ENCODE data around the gene FBXL22. TPM values are rescaled to one million over a fixed set of nuclear protein-coding genes. Genes with fewer than 3 reads are reported as not detected.

FBXL22 gene
- polyA plus RNA-seq, 5 donors: 1.8 to 6.6 (median 2.4) TPM

DNA sequence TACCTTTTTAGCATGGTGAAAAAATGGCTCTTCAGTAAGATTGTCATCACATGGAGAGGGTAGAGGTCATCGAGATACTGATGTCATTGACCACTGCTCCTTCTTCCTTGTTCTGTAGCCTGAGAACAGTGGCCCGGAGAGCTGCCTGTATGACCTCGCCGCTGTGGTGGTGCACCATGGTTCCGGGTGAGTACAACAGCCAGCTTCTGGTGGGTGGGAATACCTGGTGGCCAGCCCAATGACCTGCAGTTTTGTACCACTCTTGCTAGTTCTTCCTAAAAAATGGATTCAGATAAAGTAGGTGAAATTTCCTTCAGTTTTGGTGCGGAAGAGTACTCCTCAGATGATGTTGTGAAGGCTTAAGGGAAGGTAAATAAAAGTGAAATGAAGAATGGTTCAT lies 8.4 kb upstream of the FBXL22 start:
- DNase-seq: no peak

DNA sequence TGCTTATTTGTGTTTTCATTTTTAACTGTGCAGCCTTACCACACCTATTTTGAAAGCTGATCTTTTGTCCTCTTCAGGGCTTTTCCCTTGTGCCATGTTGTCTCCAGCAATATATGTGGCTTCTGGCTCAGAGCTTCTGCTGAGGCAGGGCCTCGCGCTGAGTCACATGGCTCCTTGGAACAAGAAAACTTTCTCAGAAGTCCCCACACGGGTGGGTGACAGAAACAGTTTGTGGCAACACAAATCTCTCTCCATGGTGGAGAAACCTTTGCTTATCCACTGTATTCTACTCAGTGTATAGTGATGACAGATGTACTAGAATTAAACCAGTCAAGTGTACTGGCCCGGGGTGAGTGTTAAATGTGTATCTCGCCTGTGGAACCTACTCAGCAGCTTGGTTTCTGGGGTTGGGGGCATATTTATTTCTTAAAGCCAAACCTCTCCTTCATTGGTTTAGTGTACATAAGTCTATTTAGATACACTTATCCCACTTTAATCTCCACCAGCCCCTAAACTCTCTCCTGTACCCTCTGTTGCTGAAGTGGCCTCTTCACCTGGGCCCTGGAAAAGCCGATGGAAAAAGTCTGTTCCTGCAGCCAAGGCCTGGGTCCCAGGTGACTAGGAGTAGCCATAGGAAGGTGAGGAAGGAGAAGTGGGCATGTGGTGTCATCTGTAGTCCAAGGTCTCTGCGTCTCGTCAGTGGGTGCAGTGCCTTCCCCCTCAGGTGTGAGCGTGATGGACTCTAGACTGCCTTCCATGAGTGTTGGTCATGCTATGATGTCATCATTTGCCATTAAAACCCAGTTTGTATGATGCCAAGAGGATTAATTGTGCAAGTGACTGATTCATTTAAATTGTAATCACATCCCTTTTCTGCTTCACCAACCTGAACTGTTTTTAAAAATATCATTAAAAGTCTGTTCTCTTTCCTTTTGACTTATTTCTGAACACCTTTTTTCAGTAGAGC lies 3.2 kb upstream of the FBXL22 start:
- DNase-seq: no peak

DNA sequence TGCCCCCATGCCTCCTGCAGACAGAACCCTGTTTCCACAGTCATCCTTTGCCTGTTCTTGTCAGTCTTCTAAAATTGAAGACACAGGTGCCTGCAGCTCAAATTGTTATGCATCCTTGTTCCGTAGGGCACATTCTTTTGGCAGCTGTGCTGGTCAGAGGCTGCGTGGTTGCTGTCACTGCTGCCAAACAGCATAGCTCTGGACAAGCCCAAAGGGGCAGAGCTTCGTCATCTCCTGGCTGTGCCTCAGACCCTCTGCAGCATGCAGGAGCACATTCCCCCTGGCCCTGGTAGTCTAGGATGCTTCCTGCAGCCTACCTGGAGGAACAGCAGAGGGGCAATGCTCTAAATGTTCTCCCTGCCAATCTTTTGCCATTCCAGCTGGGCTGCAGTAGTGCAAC lies 2.1 kb upstream of the FBXL22 start:
- no peak for DNase-seq

DNA sequence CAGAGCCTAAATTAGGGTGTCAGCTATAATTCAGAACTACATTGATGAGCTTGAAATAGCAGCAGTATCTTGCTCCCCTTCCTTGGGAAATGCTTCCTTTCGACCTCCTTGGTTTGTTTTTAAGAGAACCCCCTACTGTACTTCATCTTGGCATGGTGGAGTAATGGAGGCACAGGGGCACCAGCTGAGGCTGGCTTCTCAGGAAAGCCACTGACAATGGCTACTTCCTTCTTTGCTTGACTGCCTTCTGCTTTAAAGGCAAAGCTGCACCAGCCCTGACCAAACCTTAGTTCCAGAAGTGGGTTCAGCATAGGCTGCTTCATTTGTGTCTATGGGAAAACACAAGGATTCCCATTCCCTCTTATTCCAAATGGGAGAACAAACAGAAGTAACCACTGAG lies 1.5 kb upstream of the FBXL22 start:
- DNase-seq: no peak

DNA sequence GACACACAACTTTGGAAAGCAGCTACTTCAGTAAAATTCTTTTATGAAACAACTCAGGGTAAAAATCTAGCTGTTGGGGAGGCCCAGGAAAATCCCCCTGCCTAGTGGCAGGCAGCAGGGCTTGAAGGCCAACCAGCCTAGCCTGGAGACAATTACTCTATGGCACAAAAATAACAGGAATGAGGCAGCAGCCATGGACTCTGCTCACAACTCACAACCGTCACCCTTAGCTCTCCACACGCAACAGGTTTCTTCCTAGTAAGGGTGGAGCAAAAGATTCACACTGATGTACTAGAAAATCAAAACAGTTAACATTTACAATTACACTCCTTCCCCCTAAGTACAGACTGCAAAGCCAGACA lies 530 bp upstream of the FBXL22 start:
- DNase-seq: no peak

DNA sequence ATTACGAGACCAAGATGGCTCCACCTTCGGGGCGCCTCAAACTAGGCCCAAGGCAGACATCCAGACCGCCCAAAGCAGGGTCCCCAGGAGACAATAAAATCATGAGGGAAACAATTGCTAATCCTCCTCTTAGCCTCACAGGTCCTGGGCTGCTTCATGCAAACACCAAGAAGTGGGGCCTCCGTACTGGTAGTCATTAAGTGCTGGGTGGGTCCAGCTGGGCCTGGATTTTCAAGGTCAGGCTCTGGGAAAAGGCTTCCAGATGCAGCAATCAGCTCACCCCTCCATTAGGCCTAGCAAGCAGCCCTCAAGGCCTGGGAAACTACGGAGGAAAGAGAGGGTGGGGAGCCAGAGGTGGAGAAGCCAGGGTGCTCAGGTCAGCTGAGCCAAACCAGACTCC lies 634 bp downstream of the FBXL22 start:
- no peak for DNase-seq

DNA sequence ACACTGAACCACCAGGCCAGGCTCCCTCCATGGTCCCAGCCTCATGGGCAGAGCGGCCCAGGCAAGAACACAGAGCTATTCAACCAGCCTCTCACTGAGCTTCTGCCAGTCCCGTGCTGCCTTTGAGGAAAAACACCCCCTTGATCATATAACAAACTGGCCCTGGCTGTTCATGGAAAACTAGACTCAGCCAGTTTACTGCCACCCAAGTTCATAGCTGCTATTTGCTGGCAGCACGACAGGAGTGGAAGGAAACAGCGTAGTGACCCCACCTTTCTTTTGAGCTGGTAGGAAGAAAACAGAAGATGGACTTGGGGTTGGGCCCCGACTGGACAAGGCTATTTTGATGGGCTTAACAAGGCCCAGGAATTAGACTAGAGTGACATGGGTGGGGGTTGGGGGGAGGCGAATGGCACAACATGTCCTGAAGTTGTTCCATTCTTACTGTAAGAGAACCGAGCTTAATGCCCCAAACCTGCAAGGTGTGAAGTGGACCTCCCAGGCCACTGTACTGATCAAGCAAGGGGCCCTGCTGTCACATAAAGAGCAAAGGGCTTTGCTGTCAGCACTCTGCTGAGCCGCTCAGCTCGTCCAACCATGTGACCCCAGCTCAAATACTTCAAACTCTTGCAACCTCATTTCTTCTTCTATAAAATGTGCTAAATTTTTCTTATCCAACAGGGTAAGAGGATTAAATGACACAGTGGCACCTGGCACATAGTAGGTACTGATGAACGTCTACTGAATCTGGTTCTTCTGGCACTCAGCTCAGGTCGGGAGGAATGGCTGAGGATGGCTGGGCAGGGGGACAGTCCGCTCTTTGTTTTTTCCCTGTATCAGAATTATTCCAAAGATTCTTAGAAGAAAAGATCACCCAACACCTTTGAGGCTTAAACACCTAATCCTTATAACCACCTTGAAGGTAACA lies 1.6 kb downstream of the FBXL22 start:
- no peak for DNase-seq

DNA sequence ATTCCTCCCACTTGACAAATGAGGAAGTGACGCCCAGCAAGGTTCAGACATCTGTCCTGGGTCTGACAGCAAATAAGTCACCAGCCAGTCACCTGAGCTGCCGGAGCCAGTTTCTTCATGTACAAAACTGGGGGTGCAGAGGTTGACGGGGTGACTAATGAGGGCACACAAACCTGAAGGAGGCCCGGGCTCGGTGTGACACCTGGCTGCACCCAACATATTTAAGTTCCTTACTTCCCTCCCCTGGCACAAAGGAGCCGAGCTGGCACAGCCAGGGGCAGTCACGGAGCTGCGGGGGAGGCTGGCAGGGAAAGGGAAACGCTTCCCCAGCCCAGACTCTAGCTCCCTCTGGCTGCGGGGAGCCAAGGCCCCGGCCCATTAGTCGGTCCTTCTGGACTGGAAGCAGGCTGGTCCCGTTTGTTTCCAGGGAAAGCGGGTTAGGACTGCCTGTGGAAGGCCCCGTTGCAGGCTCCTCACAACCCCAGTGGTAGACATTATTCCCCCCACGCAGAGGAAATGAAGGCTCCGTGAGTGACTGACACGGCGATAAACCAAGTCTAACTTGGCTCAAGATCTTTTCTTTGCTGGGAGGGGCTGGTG lies 2.3 kb downstream of the FBXL22 start:
- no peak for DNase-seq

DNA sequence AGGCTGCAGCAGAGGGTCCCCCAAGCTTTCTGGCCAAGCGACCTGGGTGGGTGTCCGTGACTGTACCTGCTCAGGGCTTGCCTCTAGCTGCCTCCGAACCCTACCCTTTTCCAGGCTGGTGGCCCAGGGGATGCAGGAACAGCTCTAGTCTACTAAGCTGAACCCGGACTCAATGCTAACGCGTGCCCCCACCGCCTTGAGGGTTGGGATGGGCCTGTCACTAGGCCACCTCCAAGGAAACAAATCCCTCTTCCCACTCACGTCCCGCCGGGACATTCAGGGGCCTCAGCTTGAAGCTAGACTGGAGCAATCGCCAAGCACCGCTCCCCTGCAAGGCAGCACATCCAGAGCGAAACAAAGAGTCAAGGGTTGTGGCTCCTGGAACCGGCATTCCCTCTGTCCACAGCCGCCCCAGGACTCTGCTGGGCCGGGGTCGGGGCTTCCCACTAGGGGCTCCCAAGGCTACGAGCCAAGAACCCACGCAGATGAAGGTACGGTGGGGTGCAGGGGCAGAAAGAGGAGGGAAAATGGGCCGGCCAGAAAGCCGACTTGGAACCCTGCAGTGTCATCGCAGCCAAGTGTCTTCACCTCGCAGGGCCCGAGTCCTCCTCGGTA lies 2.9 kb downstream of the FBXL22 start:
- no peak for DNase-seq

DNA sequence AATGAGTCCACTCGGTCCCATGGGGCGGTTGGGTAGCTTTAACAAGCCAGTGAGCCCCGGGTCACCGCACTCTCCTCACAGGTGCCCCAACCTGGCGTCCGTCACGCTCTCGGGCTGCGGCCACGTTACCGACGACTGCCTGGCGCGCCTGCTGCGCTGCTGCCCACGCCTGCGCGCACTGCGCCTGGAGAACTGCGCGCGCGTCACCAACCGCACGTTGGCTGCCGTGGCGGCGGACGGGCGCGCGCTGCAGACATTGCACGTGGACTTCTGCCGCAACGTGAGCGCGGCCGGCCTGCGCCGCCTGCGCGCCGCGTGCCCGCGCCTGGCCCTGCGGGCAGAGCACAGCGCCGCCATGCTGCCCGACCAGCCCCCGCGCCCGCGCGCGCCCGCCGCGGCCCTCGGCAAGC lies 3.4 kb downstream of the FBXL22 start:
- peak; percentile 92 to 93 for DNase-seq

DNA sequence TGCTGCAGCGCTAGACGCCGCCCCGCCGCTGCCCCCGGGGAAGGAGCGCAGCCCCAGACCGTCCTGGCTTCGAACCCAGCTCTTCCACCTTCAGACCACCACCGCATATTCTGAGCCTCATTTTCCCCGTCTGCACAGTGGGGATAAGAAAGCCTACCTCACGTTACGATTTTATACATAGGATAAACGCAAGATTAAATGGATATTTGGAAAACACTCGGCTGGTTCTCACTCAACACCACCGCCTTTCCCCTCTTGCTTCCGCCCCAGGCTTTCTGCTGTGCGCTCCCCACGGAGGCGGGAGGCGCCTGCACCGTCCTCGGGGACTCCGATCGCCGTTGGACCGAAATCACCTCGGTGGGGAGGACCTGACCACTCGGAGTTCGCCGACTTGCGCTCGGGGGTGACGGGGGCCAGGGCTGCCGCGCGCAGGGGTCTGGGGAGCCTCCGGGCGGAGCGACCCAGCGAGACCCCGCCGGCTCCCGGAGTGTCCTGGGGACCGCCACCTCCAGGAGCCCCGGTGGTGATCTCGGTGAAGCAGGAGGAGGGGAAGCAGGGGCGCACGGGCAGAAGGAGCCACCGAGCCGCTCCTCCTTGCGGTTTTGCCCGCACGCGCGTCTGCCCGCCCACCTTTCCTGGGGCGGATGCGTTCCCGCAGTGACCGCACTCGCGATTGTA lies 4.0 kb downstream of the FBXL22 start:
- DNase-seq: peak in 1 of 2 donors; percentile 45

DNA sequence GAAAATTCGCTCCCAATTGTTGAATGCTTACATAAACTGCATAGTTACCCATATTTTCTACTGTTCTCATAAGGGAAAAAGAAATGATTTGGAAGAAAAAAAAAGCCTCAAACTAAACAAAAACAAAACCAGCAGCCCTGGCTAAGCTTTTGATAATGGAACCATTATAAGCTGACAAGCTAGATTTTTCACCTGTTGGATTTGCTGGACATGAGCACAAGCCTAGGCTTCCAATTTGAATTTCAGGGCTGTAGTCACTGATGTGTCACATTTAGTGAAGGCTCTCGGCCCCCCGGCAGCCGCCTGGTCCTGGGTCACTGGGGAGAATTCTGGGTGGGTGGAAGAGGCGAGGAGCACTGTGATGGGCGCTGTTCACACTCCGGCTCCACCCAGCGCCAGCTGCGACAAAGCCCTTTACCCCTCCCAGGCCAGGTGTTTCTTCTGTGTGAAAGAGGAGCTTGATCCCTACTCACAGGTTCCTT lies 4.6 kb downstream of the FBXL22 start:
- DNase-seq: no peak

DNA sequence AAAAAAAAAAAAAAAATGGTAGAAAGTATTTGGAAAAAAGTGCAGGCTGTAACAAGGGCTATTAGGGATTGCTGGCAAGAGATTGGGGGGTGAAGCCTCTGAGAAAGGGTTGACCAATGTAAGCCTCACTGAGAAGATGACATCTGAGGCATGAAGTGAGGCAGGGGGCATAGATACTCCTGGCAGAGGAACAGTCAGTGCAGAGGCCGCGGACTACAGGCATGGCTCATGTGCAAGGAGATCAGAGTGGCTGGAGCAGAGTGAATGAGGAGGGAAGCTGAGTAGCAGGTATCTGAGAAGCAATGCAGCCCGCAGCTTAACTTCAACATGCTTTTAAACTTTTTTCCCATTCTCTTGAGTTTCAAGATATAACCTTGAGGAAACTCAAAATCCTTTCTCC lies 5.4 kb downstream of the FBXL22 start:
- DNase-seq: no peak

DNA sequence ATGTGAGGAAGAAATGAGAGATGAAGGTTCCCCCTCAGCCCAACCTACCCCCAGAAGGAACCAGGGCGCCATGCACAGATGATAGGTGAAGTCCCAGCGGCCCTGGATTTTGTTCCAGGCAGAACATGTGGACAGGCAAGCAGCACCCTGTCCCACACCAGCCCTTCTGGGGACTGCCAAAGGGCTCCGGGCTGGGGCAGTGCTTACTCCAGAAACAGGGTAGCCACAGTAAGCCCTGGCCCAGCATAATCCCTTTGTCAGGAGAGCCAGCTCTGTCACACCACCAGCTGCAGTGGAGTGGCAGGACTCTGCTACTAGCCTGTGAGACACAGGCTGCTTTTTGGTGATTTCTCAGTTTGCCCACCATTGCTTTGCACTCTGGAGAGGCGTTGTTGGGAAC lies 6.3 kb downstream of the FBXL22 start:
- DNase-seq: no peak

DNA sequence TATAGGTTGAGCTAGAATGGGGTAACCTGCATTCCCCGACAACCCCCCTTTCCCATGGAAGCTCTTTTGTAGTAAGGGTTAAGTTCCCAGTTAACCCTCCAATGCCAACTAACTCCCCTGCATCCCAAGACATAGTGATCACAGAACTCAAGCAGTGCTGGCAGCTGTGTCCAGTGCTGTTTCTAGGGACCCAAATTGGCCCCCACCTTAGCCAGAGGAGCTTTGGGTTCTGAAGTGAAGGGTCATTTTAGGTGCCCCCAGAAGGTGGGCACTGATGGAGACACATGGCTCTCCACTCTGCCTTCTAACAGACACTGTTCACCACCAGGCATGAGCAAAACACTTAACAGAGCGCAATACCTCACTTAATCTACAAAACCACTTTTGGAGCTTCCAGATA lies 7.1 kb downstream of the FBXL22 start:
- DNase-seq: no peak

DNA sequence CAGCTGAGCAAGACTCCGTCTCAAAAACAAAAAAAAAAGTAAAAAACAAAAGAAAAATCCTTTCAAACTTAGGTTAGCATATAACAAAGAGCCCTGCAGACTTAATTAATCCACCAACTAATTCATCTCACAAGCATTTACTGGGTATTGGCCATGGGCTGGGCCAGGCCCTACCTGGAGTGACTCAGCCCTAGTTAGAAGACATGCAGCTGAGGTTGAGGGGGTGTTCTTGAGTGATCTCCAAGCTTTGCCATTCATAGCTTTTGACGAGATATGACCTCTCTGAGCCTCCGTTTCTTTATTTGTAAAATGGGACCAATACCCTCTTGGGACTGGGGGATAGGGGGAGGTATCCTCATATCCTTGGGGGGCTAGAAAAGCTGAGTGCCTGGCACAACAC lies 7.8 kb downstream of the FBXL22 start:
- DNase-seq: no peak

DNA sequence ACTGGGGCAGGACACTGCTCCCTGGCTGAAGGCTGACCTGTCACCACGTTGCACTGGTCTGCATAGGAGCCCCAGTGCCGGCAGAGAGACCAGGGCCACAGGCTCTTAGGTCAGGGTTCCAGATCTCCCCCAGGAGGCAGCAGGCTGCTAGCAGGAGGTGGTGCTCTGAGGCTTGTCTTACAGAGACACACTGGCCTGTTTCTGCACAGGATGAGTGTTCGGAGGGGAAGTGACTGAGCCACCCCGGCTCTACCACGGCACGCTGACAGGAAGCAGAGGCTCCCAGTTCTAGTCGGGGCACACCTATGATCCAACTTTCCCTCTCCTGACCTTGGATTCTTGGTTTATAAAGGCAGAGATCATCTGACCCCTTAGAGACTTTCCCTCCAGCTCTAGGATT lies 8.6 kb downstream of the FBXL22 start:
- DNase-seq: no peak

DNA sequence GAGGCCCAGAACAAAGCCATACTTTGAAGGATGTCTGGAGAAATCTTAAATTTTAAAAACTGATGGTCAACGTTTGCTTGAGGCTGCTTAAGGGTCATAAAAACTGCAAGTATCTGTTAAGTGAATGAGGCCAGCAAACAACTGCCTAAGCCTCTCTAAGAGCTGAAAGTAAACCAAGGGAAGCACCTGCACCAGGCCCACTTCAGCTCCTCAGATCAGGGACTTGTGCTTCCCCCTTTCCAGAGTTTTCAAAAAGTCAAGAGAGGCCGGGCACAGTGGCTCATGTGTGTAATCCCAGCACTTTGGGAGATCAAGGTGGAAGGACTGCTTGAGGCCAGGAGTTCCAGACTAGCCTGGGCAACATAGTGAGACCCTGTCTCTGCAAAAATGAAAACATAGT lies 9.1 kb downstream of the FBXL22 start:
- no peak for DNase-seq

DNA sequence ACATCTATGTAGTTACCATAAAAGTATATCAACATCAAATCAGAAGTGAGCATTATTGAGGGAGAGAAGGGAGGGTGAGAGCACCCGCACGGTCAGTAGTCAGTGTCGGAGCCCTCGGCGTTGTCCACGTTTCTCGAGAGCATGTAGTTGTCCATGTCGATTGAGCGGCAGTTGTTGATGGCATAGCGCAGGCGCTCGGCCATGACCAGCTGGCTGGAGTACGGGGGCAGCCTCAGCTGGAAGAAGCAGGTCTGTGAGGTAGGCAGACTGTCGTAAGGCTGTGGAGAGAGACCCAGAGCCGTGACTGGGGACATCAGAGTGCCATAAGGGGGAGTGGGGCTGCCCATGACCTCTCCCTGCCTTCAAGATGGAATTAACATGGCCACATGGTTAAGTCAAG lies 11.8 kb downstream of the FBXL22 start:
- DNase-seq: no peak

DNA sequence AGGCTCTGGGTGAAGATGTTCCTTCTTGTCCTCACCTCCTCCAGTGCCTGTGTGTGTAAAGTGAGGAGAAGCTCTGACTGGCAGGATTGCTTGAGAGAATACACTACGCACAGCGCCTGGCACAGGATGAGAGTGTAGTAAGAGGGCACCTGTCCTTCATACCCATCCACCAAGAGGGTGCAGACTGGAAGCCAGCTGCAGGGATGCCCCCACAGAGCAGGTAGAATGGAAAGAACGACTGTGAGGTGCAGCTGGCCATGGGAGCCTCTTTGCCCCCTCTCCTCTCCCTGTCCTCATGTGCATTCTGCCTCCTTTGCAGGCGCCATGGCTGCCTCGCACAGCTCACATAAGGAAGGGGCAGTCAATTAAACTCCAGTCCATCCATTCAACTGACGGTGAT lies 12.3 kb downstream of the FBXL22 start:
- DNase-seq: no peak

DNA sequence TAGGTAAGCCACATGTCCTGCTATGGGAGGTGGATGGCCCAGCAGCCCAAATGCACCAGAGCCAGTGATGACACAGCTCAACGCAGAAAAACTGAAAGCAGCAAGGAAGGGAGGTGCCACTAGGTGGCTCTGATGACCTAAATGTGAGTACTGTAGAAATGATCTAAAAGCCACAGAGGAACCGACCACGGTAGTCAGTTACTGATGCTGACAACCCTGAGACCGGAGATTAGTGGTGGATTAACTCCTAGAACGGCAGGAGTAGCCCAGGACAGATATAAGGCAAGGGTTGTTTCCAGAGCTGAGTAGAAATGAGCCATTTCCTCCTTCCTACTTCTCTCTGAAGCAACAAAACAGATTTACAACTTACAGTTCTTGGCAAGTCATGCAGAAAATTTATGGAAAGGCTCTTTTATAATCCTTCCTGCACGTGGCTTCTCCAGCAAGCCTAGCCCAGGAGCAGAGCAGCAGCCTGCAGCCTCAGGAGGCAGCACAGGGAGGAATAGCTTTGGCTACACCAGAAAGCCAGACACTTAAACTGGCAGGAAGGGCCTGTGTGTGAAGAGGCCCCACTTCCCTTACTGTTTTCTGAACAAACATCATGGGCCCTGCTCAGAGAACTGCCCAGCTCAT lies 13.1 kb downstream of the FBXL22 start:
- peak in 1 of 2 donors; percentile 50 for DNase-seq
